ENCODE results near the gene ALKBH2. TPM values are rescaled to one million over a fixed set of nuclear protein-coding genes. Genes with fewer than 3 reads are reported as not detected.

Gene ALKBH2
- total RNA-seq, 1 donor from 2014 or later: 10.6 TPM

- H3K9me3 Mint-ChIP-seq (ENCODE audit: low read depth): no peaks in the 10 kb centered on the region
- TF ChIP-seq CTCF (IDR thresholded peaks at IDR 0.05): no peak
- H3K4me3 Mint-ChIP-seq (ENCODE audit: unreplicated experiment): no peak overlapping the region
- H3K4me1 Mint-ChIP-seq (ENCODE audit: low read depth): no peaks in the 10 kb centered on the region
- H3K27ac Mint-ChIP-seq (ENCODE audit: unreplicated experiment): no peak overlapping the region
- H3K36me3 Mint-ChIP-seq (ENCODE audit: low read depth): no peaks in the 10 kb centered on the region
- no peak for DNase-seq (ENCODE audit: low spot score)
- H3K27me3 Mint-ChIP-seq (ENCODE audit: low read depth): peaks cover 6% of the 10 kb centered on the region
Observed at GRCh38 chr12:109126784-109127183, 33.5 kb upstream of the ALKBH2 start.

- no peak for DNase-seq (ENCODE audit: low spot score)
- no peak overlapping the region for H3K27ac Mint-ChIP-seq (ENCODE audit: unreplicated experiment)
Observed at GRCh38 chr12:109125791-109126190, 32.5 kb upstream of the ALKBH2 start.

GRCh38 chr12:109124878-109125648, 31.8 kb upstream of the ALKBH2 start:
- DNase-seq (ENCODE audit: low spot score): no peak
- Mint-ChIP-seq H3K36me3 (ENCODE audit: low read depth) (no peaks in the 10 kb centered on the region), H3K4me1 (ENCODE audit: low read depth) (no peaks in the 10 kb centered on the region), H3K9me3 (ENCODE audit: low read depth) (no peaks in the 10 kb centered on the region), H3K4me3 (ENCODE audit: unreplicated experiment) (no peak overlapping the region), H3K27me3 (ENCODE audit: low read depth) (peaks cover 3% of the 10 kb centered on the region), H3K27ac (ENCODE audit: unreplicated experiment) (no peak overlapping the region)
- TF ChIP-seq CTCF (IDR thresholded peaks at IDR 0.05): no peak

More at GRCh38 chr12:109125791-109126190, 32.5 kb upstream of the ALKBH2 start:
- TF ChIP-seq CTCF (IDR thresholded peaks at IDR 0.05): no peak
- H3K9me3 Mint-ChIP-seq (ENCODE audit: low read depth): no peaks in the 10 kb centered on the region
- peaks cover 4% of the 10 kb centered on the region for H3K27me3 Mint-ChIP-seq (ENCODE audit: low read depth)
- H3K4me1 Mint-ChIP-seq (ENCODE audit: low read depth): no peaks in the 10 kb centered on the region
- no peaks in the 10 kb centered on the region for H3K36me3 Mint-ChIP-seq (ENCODE audit: low read depth)
- no peak overlapping the region for H3K4me3 Mint-ChIP-seq (ENCODE audit: unreplicated experiment)

- H3K27ac Mint-ChIP-seq (ENCODE audit: unreplicated experiment): no peak overlapping the region
- H3K27me3 Mint-ChIP-seq (ENCODE audit: low read depth): no peaks in the 10 kb centered on the region
- H3K9me3 Mint-ChIP-seq (ENCODE audit: low read depth): no peaks in the 10 kb centered on the region
- no peak for TF ChIP-seq CTCF (IDR thresholded peaks at IDR 0.05)
- H3K4me3 Mint-ChIP-seq (ENCODE audit: unreplicated experiment): no peak overlapping the region
- no peaks in the 10 kb centered on the region for H3K36me3 Mint-ChIP-seq (ENCODE audit: low read depth)
- DNase-seq (ENCODE audit: low spot score): no peak
- no peaks in the 10 kb centered on the region for H3K4me1 Mint-ChIP-seq (ENCODE audit: low read depth)
Observed at GRCh38 chr12:109121346-109121880, 28.1 kb upstream of the ALKBH2 start.

GRCh38 chr12:109120557-109120956, 27.3 kb upstream of the ALKBH2 start:
- Mint-ChIP-seq H3K27me3 (ENCODE audit: low read depth) (no peaks in the 10 kb centered on the region), H3K9me3 (ENCODE audit: low read depth) (no peaks in the 10 kb centered on the region), H3K4me1 (ENCODE audit: low read depth) (peaks cover 5% of the 10 kb centered on the region), H3K27ac (ENCODE audit: unreplicated experiment) (no peak overlapping the region), H3K36me3 (ENCODE audit: low read depth) (no peaks in the 10 kb centered on the region), H3K4me3 (ENCODE audit: unreplicated experiment) (no peak overlapping the region)
- TF ChIP-seq CTCF (IDR thresholded peaks at IDR 0.05): no peak
- DNase-seq (ENCODE audit: low spot score): no peak

Measured in chondrocyte (in vitro differentiated cells).